Measurements from ENCODE around the gene BCKDHA. TPM values are rescaled to one million over a fixed set of nuclear protein-coding genes. Genes with fewer than 3 reads are reported as not detected.
A peak's percentile ranks its signal among the peaks of the same experiment; 100 is the strongest.
"Not testable (repeated sequence)": the region's sequence is repeated elsewhere in the genome, so short reads cannot be mapped to it uniquely, and the experiment has no call there.

BCKDHA gene
- polyA plus RNA-seq, 1 donor from 2014 or later = 63.4 TPM

- H3K4me3 Mint-ChIP-seq = peak overlapping the region in 3 of 4 donors; percentile 22 to 63 (median 59)
- peaks cover 3% of the 10 kb centered on the region for H3K36me3 Mint-ChIP-seq
- H3K27me3 Mint-ChIP-seq = no peaks in the 10 kb centered on the region
- H3K9me3 Mint-ChIP-seq = no peaks in the 10 kb centered on the region
- H3K4me1 Mint-ChIP-seq = peaks cover 15 to 28% (median 22%) of the 10 kb centered on the region in 3 donors
- peak overlapping the region in 2 of 3 donors; percentile 32 to 48 for H3K27ac Mint-ChIP-seq
These were observed 37.9 kb upstream of the BCKDHA start for GRCh38 chr19:41359741-41360140.

GRCh38 chr19:41362143-41362847, 35.3 kb upstream of the BCKDHA start:
- Mint-ChIP-seq H3K4me1 (peaks cover 6 to 18% (median 18%) of the 10 kb centered on the region in 3 donors), H3K27ac (peak overlapping the region in 1 of 3 donors; percentile 98), H3K9me3 (no peaks in the 10 kb centered on the region), H3K36me3 (no peaks in the 10 kb centered on the region), H3K27me3 (no peaks in the 10 kb centered on the region), H3K4me3 (peak overlapping the region in 2 of 4 donors; percentile 95 to 99)

GRCh38 chr19:41363371-41363752, 34.3 kb upstream of the BCKDHA start:
- no peaks in the 10 kb centered on the region for H3K27me3 Mint-ChIP-seq
- H3K4me1 Mint-ChIP-seq = peaks cover 6 to 19% (median 18%) of the 10 kb centered on the region in 3 donors
- H3K36me3 Mint-ChIP-seq = no peaks in the 10 kb centered on the region
- peak overlapping the region; percentile 95 to 99 (median 98) for H3K4me3 Mint-ChIP-seq
- H3K27ac Mint-ChIP-seq = peak overlapping the region; percentile 98 to 100 (median 100)
- no peaks in the 10 kb centered on the region for H3K9me3 Mint-ChIP-seq

- Mint-ChIP-seq H3K4me1 (peaks cover 6 to 18% (median 17%) of the 10 kb centered on the region in 3 donors), H3K4me3 (peak within 1 kb of the TSS; percentile 95 to 99 (median 98)), H3K36me3 (no peaks in the 10 kb centered on the region), H3K9me3 (no peaks in the 10 kb centered on the region), H3K27ac (peak within 1 kb of the TSS; percentile 98 to 100 (median 100)), H3K27me3 (no peaks in the 10 kb centered on the region)
These were observed 33.7 kb upstream of the BCKDHA start, which contains the start of gene B9D2 for GRCh38 chr19:41363753-41364523. Gene B9D2, minus strand, starts transcription at chr19:41364149. Its CDS starts 630 bp downstream, at chr19:41363519.

- Mint-ChIP-seq H3K4me1 (peaks cover 6 to 18% (median 16%) of the 10 kb centered on the region in 3 donors), H3K9me3 (no peaks in the 10 kb centered on the region), H3K36me3 (no peaks in the 10 kb centered on the region), H3K4me3 (peak overlapping the region; percentile 95 to 99 (median 98)), H3K27me3 (no peaks in the 10 kb centered on the region), H3K27ac (peak overlapping the region; percentile 98 to 100 (median 100))
These were observed 32.9 kb upstream of the BCKDHA start for GRCh38 chr19:41364524-41365391.

- H3K4me1 Mint-ChIP-seq = peaks cover 6 to 17% (median 16%) of the 10 kb centered on the region in 3 donors
- H3K27me3 Mint-ChIP-seq = no peaks in the 10 kb centered on the region
- no peaks in the 10 kb centered on the region for H3K36me3 Mint-ChIP-seq
- H3K27ac Mint-ChIP-seq = peak overlapping the region in 1 of 3 donors; percentile 98
- H3K4me3 Mint-ChIP-seq = peak overlapping the region in 1 of 4 donors; percentile 95
- no peaks in the 10 kb centered on the region for H3K9me3 Mint-ChIP-seq
These were observed 31.5 kb upstream of the BCKDHA start for GRCh38 chr19:41366089-41366488.

GRCh38 chr19:41367848-41368301, 29.7 kb upstream of the BCKDHA start:
- Mint-ChIP-seq H3K27ac (no peak overlapping the region), H3K36me3 (peaks cover 2% of the 10 kb centered on the region), H3K9me3 (no peaks in the 10 kb centered on the region), H3K4me1 (peaks cover 6 to 18% (median 11%) of the 10 kb centered on the region in 3 donors), H3K4me3 (peak overlapping the region in 1 of 4 donors; percentile 34), H3K27me3 (no peaks in the 10 kb centered on the region)

- H3K27me3 Mint-ChIP-seq = no peaks in the 10 kb centered on the region
- no peak overlapping the region for H3K27ac Mint-ChIP-seq
- H3K9me3 Mint-ChIP-seq = no peaks in the 10 kb centered on the region
- H3K4me1 Mint-ChIP-seq = peaks cover 0 to 9% (median 5%) of the 10 kb centered on the region in 3 donors
- peaks cover 3% of the 10 kb centered on the region for H3K36me3 Mint-ChIP-seq
- no peak overlapping the region for H3K4me3 Mint-ChIP-seq
These were observed 27.8 kb upstream of the BCKDHA start for GRCh38 chr19:41369769-41370168.

- H3K36me3 Mint-ChIP-seq, H3K9me3 Mint-ChIP-seq, H3K27me3 Mint-ChIP-seq, H3K4me3 Mint-ChIP-seq, H3K27ac Mint-ChIP-seq, H3K4me1 Mint-ChIP-seq: not testable (repeated sequence)
These were observed 26.5 kb upstream of the BCKDHA start for GRCh38 chr19:41371119-41371518.

- Mint-ChIP-seq H3K4me1 (peaks cover 5 to 8% (median 6%) of the 10 kb centered on the region in 3 donors), H3K27ac (no peak overlapping the region), H3K36me3 (peaks cover 3% of the 10 kb centered on the region), H3K27me3 (no peaks in the 10 kb centered on the region), H3K4me3 (no peak overlapping the region), H3K9me3 (no peaks in the 10 kb centered on the region)
These were observed 26.1 kb upstream of the BCKDHA start for GRCh38 chr19:41371541-41371940.

GRCh38 chr19:41372501-41372900, 25.1 kb upstream of the BCKDHA start:
- no peaks in the 10 kb centered on the region for H3K9me3 Mint-ChIP-seq
- peaks cover 5 to 16% (median 10%) of the 10 kb centered on the region in 3 donors for H3K4me1 Mint-ChIP-seq
- no peak overlapping the region for H3K4me3 Mint-ChIP-seq
- H3K36me3 Mint-ChIP-seq = peaks cover 3% of the 10 kb centered on the region
- H3K27me3 Mint-ChIP-seq = peaks cover 5% of the 10 kb centered on the region
- no peak overlapping the region for H3K27ac Mint-ChIP-seq

GRCh38 chr19:41373993-41374392, 23.6 kb upstream of the BCKDHA start:
- Mint-ChIP-seq H3K36me3 (peaks cover 3% of the 10 kb centered on the region), H3K4me1 (peaks cover 10 to 15% (median 14%) of the 10 kb centered on the region in 3 donors), H3K27me3 (peaks cover 5% of the 10 kb centered on the region), H3K27ac (no peak overlapping the region), H3K9me3 (no peaks in the 10 kb centered on the region), H3K4me3 (peak overlapping the region in 1 of 4 donors; percentile 47)

- Mint-ChIP-seq H3K4me1 (peaks cover 10 to 14% (median 13%) of the 10 kb centered on the region in 3 donors), H3K36me3 (peaks cover 4% of the 10 kb centered on the region), H3K9me3 (no peaks in the 10 kb centered on the region)
These were observed 21.2 kb upstream of the BCKDHA start, which contains the start of gene TMEM91 for GRCh38 chr19:41376241-41376997. Gene TMEM91, plus strand, starts transcription at chr19:41376533. Its CDS starts 1,777 bp downstream, at chr19:41378310.

GRCh38 chr19:41376998-41377365, 20.6 kb upstream of the BCKDHA start:
- Mint-ChIP-seq H3K9me3 (no peaks in the 10 kb centered on the region), H3K27ac (no peak overlapping the region), H3K4me1 (peaks cover 10 to 14% (median 12%) of the 10 kb centered on the region in 3 donors), H3K4me3 (peak overlapping the region in 3 of 4 donors; percentile 76 to 89 (median 79)), H3K36me3 (peaks cover 4% of the 10 kb centered on the region), H3K27me3 (peaks cover 5% of the 10 kb centered on the region)

More at GRCh38 chr19:41376241-41376997, 21.2 kb upstream of the BCKDHA start, which contains the start of gene TMEM91:
- peak within 1 kb of the TSS; percentile 70 to 89 (median 78) for H3K4me3 Mint-ChIP-seq
- peaks cover 5% of the 10 kb centered on the region for H3K27me3 Mint-ChIP-seq
- H3K27ac Mint-ChIP-seq = no peak within 1 kb of the TSS

All from IgD-negative memory B cell (primary cell).